Activated CD4-positive, alpha-beta T cell treated with anti-CD3 and anti-CD28 coated beads, Interleukin-2, Interleukin-6, amounts not matched to agents 100 ng/mL and 50 ng/mL, durations not matched to agents 16 hours and 8 hours (primary cell): ENCODE measurements around the gene TANGO2.
A peak's percentile ranks its signal among the peaks of the same experiment; 100 is the strongest.

Experiments used
- DNase-seq: peaks from one replicate; pipeline ENCODE4 v3.0.0-alpha.2; 2020

Gene TANGO2

GRCh38 chr22:20020533-20021195, at the start of gene TANGO2:
TANGO2 (plus strand) TSS chr22:20021110; CDS start chr22:20036799, 15,689 bp downstream.
- peak; percentile 96 for DNase-seq

GRCh38 chr22:19971276-19972124, 49.4 kb upstream of the TANGO2 start:
- DNase-seq = no peak

- DNase-seq = no peak
Measured at GRCh38 chr22:19972251-19972650, 48.7 kb upstream of the TANGO2 start.

GRCh38 chr22:19972652-19973550, 48.0 kb upstream of the TANGO2 start:
- DNase-seq = no peak

- DNase-seq = no peak
Measured at GRCh38 chr22:19973551-19974267, 47.2 kb upstream of the TANGO2 start.

- DNase-seq = peak; percentile 38
Measured at GRCh38 chr22:19974268-19974861, 46.5 kb upstream of the TANGO2 start.

- no peak for DNase-seq
Measured at GRCh38 chr22:19974935-19975706, 45.8 kb upstream of the TANGO2 start.

- DNase-seq = no peak
Measured at GRCh38 chr22:19975707-19976035, 45.2 kb upstream of the TANGO2 start.

- DNase-seq = no peak
Measured at GRCh38 chr22:19976671-19977070, 44.2 kb upstream of the TANGO2 start.

- no peak for DNase-seq
Measured at GRCh38 chr22:19977296-19978243, 43.3 kb upstream of the TANGO2 start.

GRCh38 chr22:19978748-19979147, 42.2 kb upstream of the TANGO2 start:
- no peak for DNase-seq

GRCh38 chr22:19979712-19980493, 41.0 kb upstream of the TANGO2 start:
- DNase-seq = no peak

GRCh38 chr22:19980766-19981165, 40.1 kb upstream of the TANGO2 start:
- DNase-seq = no peak

- no peak for DNase-seq
Measured at GRCh38 chr22:19981171-19981960, 39.5 kb upstream of the TANGO2 start.

GRCh38 chr22:19981961-19982920, 38.7 kb upstream of the TANGO2 start:
- DNase-seq = no peak

- DNase-seq = no peak
Measured at GRCh38 chr22:19982991-19983578, 37.8 kb upstream of the TANGO2 start.

GRCh38 chr22:19983741-19984140, 37.2 kb upstream of the TANGO2 start:
- DNase-seq = no peak
